Osteocyte (in vitro differentiated cells): Measurements from ENCODE around the gene KRT27. TPM values are rescaled to one million over a fixed set of nuclear protein-coding genes. Genes with fewer than 3 reads are reported as not detected.
"Not testable (repeated sequence)": the region's sequence is repeated elsewhere in the genome, so short reads cannot be mapped to it uniquely, and the experiment has no call there.

Experiments
- DNase-seq: peaks from one replicate; pipeline ENCODE4 v3.0.0; 2021; ENCODE audit warnings: mixed read lengths; ENCODE audit not compliant: unreplicated experiment; ENCODE audit errors: extremely low spot score
- H3K27ac Mint-ChIP-seq: one replicate; pipeline ENCODE4 v1.8.0; 2021; ENCODE audit warnings: mild to moderate bottlenecking, mixed read lengths; ENCODE audit not compliant: unreplicated experiment
- H3K27me3 Mint-ChIP-seq: one replicate; pipeline ENCODE4 v1.8.0; 2021; ENCODE audit warnings: mixed read lengths; ENCODE audit not compliant: unreplicated experiment
- H3K36me3 Mint-ChIP-seq: one replicate; pipeline ENCODE4 v1.8.0; 2021; ENCODE audit warnings: mixed read lengths; ENCODE audit not compliant: unreplicated experiment
- H3K4me1 Mint-ChIP-seq: one replicate; pipeline ENCODE4 v1.8.0; 2021; ENCODE audit warnings: mixed read lengths; ENCODE audit not compliant: unreplicated experiment
- H3K4me3 Mint-ChIP-seq: one replicate; pipeline ENCODE4 v1.8.0; 2021; ENCODE audit warnings: mild to moderate bottlenecking, moderate library complexity, mixed read lengths; ENCODE audit not compliant: unreplicated experiment
- H3K9me3 Mint-ChIP-seq: one replicate; pipeline ENCODE4 v1.8.0; 2021; ENCODE audit warnings: mixed read lengths; ENCODE audit not compliant: unreplicated experiment
- total RNA-seq: library from RNA; stranded (reverse); gene quantifications from 2 replicates; pipeline ENCODE4 v1.2.1, GENCODE V29; 2021
- TF ChIP-seq, protein P1 (sequence below): fragments of 200-600 bp; sonication (generic); IDR thresholded peaks from 2 replicates; pipeline ENCODE4 v1.5.0; 2021; ENCODE audit warnings: antibody characterized with exemption, mild to moderate bottlenecking, moderate library complexity

Gene KRT27
- total RNA-seq, 1 donor from 2014 or later = not detected

DNA sequence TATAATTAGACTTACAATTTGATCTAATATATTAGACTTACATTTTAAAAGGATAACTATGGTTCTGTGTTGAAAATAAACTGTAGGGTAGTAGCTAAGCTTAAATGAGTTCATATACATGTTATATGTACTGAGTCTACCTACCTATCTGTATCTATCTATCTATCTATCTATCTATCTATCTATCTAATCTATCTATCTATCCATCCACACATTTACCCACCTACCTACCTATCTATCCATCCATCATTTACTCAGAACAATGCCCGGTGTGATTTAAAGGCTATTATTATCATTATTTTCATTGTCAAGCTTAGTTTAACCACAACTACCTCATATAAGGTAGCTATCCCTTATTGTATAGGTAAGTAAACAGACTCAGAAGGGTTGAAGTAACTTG is 33.0 kb upstream of the KRT27 start:
- no peak for DNase-seq
- no peak overlapping the region for H3K27ac Mint-ChIP-seq
- H3K4me3 Mint-ChIP-seq = no peak overlapping the region
- H3K4me1 Mint-ChIP-seq = peaks cover 27% of the 10 kb centered on the region
- H3K27me3 Mint-ChIP-seq = peaks cover 20% of the 10 kb centered on the region
- no peaks in the 10 kb centered on the region for H3K9me3 Mint-ChIP-seq
- TF ChIP-seq, protein P1, sequence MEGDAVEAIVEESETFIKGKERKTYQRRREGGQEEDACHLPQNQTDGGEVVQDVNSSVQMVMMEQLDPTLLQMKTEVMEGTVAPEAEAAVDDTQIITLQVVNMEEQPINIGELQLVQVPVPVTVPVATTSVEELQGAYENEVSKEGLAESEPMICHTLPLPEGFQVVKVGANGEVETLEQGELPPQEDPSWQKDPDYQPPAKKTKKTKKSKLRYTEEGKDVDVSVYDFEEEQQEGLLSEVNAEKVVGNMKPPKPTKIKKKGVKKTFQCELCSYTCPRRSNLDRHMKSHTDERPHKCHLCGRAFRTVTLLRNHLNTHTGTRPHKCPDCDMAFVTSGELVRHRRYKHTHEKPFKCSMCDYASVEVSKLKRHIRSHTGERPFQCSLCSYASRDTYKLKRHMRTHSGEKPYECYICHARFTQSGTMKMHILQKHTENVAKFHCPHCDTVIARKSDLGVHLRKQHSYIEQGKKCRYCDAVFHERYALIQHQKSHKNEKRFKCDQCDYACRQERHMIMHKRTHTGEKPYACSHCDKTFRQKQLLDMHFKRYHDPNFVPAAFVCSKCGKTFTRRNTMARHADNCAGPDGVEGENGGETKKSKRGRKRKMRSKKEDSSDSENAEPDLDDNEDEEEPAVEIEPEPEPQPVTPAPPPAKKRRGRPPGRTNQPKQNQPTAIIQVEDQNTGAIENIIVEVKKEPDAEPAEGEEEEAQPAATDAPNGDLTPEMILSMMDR = no peak
- H3K36me3 Mint-ChIP-seq = peaks cover 30% of the 10 kb centered on the region

GRCh38 chr17:40814657-40815056 is 32.3 kb upstream of the KRT27 start:
- H3K4me3 Mint-ChIP-seq, H3K9me3 Mint-ChIP-seq, DNase-seq, H3K27ac Mint-ChIP-seq: not testable (repeated sequence)
- Mint-ChIP-seq H3K27me3 (peaks cover 27% of the 10 kb centered on the region), H3K36me3 (peaks cover 24% of the 10 kb centered on the region), H3K4me1 (peaks cover 25% of the 10 kb centered on the region)

DNA sequence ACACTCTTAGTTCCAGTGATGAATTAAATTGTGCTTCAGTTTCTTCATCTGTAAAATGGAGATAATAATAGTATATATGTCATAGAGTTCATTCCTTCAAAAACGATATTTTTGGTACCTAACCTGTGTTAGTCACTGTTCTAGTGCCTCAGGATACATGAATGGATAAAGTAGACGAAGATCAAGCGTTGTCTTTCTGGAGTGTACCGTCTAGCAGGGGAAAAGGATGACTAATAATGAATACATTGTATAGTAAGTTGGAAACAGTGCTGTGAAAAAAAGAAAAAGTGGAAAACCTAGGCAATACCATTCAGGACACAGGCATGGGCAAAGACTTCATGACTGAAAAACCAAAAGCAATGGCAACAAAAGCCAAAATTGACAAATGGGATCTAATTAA is 31.5 kb upstream of the KRT27 start:
- TF ChIP-seq, protein P1 = no peak
- Mint-ChIP-seq H3K9me3 (no peaks in the 10 kb centered on the region), H3K4me3 (no peak overlapping the region), H3K27ac (no peak overlapping the region), H3K36me3 (peaks cover 20% of the 10 kb centered on the region), H3K4me1 (peaks cover 20% of the 10 kb centered on the region), H3K27me3 (peaks cover 27% of the 10 kb centered on the region)
- no peak for DNase-seq

GRCh38 chr17:40812639-40813038 is 30.3 kb upstream of the KRT27 start:
- no peak for DNase-seq
- Mint-ChIP-seq H3K4me1 (peaks cover 12% of the 10 kb centered on the region), H3K36me3 (peaks cover 18% of the 10 kb centered on the region), H3K27ac (no peak overlapping the region), H3K9me3 (no peaks in the 10 kb centered on the region), H3K27me3 (peaks cover 34% of the 10 kb centered on the region), H3K4me3 (no peak overlapping the region)
- TF ChIP-seq, protein P1 = no peak

DNA sequence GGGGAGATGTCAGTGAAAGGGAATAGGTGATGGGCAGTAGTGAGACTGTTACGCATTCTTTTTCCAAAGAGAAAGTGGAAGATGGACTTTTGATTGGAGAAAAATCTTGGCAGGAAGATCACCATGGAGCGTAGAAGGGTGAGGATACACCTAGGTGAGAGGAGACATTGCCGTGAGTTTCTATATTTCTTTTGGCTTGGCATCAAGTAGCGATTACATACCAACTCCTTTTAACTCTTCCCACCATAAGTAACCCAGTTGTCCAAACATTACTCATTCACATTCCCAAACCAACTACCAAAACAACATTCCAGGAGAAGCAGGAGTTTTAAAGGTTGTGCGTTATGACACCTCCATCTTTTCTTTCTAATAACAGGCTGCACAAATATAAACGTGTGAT is 28.1 kb upstream of the KRT27 start:
- Mint-ChIP-seq H3K36me3 (peaks cover 2% of the 10 kb centered on the region), H3K9me3 (no peaks in the 10 kb centered on the region), H3K27me3 (peaks cover 51% of the 10 kb centered on the region), H3K4me1 (peaks cover 7% of the 10 kb centered on the region), H3K27ac (no peak overlapping the region), H3K4me3 (no peak overlapping the region)
- TF ChIP-seq, protein P1 = no peak
- DNase-seq = no peak
